SK-N-MC (cell line): Measurements from ENCODE around the gene CLCN2.

Experiments used
- EZH2 ChIP-seq: fragments of 200-600 bp; sonication (generic); IDR thresholded peaks from one replicate; pipeline ENCODE4 v1.6.1; 2017; ENCODE audit warnings: antibody characterized with exemption
- FOXP2 ChIP-seq: optimal IDR thresholded peaks from 2 replicates; pipeline ENCODE3; 2011; ENCODE audit warnings: mild to moderate bottlenecking, moderate library complexity; ENCODE audit not compliant: insufficient read depth; ENCODE audit errors: extremely low read length, control extremely low read depth
- POLR2AphosphoS5 ChIP-seq: IDR thresholded peaks from 2 replicates; pipeline ENCODE4 v1.6.1; 2012; ENCODE audit warnings: mild to moderate bottlenecking, low read depth, low read length, borderline replicate concordance

DNA sequence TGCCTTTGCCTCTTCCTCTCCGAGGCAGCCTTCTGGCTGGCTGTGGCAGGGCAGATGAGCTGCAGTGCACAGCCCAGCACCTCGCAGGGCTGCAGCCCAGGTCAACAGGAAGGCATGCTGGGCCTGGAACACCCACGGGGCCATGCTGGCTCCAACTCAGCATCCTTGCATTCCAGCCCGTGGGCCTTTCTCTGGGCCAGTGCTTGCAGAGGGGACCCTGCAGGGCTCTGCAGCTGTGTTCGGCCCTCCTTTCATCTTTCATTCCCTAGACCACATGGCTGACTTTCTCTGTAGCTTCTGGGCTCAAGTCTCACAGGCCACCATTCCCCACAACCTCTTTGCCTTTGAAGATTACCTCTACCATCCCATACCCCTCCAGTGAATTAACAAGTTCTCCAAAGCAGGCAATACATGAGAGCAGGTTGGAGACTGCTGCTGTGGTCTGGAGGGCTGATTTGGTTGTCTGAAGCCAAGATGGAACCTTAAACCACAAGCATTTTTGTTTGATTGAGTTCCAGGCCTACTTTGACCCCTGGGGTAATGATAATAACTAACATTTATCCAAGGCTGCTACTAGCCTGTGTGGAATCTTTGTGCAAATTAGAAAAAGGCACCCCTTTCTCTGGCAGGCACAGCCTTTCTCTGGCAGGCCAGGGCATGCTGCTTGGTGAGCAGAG lies 18.1 kb downstream of the CLCN2 start:
- TF ChIP-seq EZH2 (no peak), POLR2AphosphoS5 (no peak), FOXP2 (no peak)
